ENCODE results near the gene MRC2. TPM values are rescaled to one million over a fixed set of nuclear protein-coding genes. Genes with fewer than 3 reads are reported as not detected.

The MRC2 gene
- total and polyA plus RNA-seq, 3 donors from 2014 or later: 32.9 to 60.9 (median 40.3) TPM

DNA sequence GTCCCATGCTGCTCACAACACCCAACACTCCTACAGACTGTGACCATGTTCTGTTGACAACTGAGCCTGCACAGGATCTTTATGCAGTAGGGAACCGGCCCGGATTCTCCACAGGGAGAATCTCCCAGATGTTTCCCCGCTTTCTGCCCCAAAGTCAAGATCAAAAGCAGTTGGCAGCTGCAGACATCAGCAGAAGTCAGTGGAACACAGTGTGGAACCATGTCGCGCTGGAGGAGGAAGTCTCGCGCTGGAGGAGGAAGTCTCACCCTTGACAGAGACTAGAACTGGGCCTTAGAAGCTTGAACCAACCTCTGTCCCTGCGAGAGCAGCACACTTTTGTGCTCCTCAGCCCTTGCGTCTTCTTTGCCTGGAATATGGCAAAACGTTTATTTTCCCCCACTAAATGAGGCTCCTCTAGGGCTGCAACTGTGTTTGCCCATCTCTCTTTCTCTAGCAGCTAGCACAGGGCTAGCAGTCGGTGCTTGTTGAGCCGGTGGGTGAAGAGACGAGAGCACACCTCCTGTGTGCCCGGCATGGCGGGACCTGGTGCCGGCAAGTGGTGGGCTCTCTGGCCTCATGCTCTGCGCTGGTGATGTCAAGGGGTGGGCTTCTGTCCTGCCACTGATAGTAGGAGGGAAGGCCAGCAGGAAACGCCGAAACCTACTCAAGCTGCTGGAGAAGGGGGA, 2.1 kb upstream of the MRC2 start:
- DNase-seq: no peak
- Histone ChIP-seq H3K9me3 (no peaks in the 10 kb centered on the region), H3K27ac (no peak overlapping the region), H3K27me3 (no peaks in the 10 kb centered on the region), H3K36me3 (ENCODE audit: low read depth, missing control alignments) (no peaks in the 10 kb centered on the region), H3K4me3 (no peak overlapping the region), H3K4me1 (peaks cover 6% of the 10 kb centered on the region)
- TF ChIP-seq, protein P1, sequence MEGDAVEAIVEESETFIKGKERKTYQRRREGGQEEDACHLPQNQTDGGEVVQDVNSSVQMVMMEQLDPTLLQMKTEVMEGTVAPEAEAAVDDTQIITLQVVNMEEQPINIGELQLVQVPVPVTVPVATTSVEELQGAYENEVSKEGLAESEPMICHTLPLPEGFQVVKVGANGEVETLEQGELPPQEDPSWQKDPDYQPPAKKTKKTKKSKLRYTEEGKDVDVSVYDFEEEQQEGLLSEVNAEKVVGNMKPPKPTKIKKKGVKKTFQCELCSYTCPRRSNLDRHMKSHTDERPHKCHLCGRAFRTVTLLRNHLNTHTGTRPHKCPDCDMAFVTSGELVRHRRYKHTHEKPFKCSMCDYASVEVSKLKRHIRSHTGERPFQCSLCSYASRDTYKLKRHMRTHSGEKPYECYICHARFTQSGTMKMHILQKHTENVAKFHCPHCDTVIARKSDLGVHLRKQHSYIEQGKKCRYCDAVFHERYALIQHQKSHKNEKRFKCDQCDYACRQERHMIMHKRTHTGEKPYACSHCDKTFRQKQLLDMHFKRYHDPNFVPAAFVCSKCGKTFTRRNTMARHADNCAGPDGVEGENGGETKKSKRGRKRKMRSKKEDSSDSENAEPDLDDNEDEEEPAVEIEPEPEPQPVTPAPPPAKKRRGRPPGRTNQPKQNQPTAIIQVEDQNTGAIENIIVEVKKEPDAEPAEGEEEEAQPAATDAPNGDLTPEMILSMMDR (IDR thresholded peaks at IDR 0.05): no peak
- TF ChIP-seq POLR2A (IDR thresholded peaks at IDR 0.05): no peak
- 92 to 93% methylated on average over 19 of the region's 19 CpGs for WGBS, 2 donors
- intact Hi-C loops (cut with DNase I; ENCODE audit: low total_unique reads): no loop called here

DNA sequence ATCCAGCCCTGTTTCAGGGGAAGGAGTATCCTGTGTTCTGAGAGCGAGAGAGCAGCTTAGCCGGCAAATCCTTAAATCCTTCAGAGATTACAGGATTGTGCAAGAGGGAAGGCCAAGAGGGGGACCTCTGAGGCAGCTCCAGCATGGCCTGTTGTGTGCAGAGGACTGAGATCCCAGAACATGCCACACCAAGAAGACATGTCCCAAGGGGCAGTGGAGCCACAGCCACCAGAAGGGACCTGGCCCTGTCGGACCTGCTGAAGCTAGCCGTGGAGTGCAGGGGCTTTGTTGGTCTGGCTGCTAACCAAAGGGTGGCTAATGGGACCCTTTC, 1.6 kb upstream of the MRC2 start:
- WGBS, 2 donors: 62 to 87% methylated on average over 4 of the region's 4 CpGs
- Histone ChIP-seq H3K27ac (no peak overlapping the region), H3K4me3 (no peak overlapping the region), H3K9me3 (no peaks in the 10 kb centered on the region), H3K27me3 (no peaks in the 10 kb centered on the region), H3K36me3 (ENCODE audit: low read depth, missing control alignments) (no peaks in the 10 kb centered on the region), H3K4me1 (peaks cover 6% of the 10 kb centered on the region)
- intact Hi-C loops (cut with DNase I; ENCODE audit: low total_unique reads): no loop called here
- TF ChIP-seq, protein P1 (IDR thresholded peaks at IDR 0.05): no peak
- no peak for TF ChIP-seq POLR2A (IDR thresholded peaks at IDR 0.05)
- DNase-seq: no peak

DNA sequence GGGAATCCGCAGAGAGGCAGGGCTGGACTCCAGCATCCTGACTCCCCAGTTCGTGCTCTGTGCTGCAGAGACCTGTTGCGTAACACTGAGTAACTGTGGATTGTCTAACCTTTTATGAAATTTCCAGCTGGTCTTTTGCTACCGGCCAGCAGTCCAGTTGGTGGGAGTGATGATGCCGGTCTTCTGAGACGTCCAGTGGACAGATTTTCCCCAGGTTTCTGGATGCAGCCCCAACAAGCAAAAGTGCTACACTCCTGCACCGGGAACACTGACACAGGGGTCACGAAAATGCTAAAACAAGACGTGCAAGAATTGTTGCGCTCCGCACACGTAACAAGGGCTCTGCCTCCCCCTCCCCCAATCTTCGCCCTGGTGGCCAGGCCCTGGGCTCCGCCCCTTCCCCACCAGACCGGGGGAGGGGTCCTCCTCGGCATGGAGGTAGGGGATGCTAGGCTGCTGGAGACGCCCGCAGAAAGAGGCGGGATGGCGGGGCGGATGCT, 701 bp upstream of the MRC2 start:
- 4% methylated on average over 18 to 21 of the region's 21 CpGs for WGBS, 2 donors
- peaks cover 6% of the 10 kb centered on the region for H3K4me1 ChIP-seq

DNA sequence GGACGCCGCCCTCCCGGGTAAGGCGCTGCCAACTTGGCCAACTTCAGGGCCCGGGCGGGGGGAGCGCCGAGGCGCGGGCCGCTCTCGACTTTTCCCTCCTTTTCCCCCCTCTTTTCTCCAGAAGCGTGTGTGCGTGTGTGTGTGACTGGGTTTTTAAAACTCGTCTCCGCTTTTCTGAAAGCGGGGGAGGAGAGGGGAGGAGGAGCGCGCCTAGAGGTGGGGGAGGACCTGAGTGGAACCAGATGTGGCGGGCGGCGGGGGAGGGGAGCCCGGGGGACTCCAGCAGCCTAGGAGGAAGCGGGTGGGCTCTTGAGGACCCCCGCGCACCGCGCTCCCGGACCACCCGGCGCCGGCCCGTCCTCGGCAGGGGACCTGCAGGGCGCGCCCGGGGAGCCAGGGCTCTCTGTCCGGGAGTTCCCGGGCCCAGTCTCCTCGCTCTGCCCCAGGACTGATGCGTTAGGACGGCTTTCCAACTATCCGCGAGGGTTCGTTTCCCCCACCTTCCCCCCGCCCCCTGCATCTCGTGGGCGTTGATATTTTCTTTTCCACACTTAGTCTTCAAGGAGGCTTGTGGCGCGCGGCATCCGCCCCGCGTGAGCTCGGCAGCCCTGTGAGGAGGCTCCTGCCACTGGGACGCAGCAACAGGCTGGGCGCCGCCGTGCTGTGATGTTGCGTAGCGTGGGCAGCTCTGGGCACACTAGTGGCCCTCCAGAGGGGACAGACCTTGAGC, 599 bp downstream of the MRC2 start:
- Histone ChIP-seq H3K9me3 (no peaks in the 10 kb centered on the region), H3K4me1 (peaks cover 6% of the 10 kb centered on the region), H3K4me3 (peak overlapping the region; percentile 55 to 76), H3K27ac (peak overlapping the region; percentile 80 to 86), H3K36me3 (ENCODE audit: low read depth, missing control alignments) (no peaks in the 10 kb centered on the region), H3K27me3 (no peaks in the 10 kb centered on the region)
- DNase-seq: peak; percentile 55
- TF ChIP-seq, protein P1 (IDR thresholded peaks at IDR 0.05): no peak
- TF ChIP-seq POLR2A (IDR thresholded peaks at IDR 0.05): no peak
- intact Hi-C loops (cut with DNase I; ENCODE audit: low total_unique reads): no loop called here
- 1 to 2% methylated on average over 30 to 61 of the region's 61 CpGs for WGBS, 2 donors

More for the DNA sequence above, 701 bp upstream of the MRC2 start:
- Histone ChIP-seq H3K4me3 (peak overlapping the region; percentile 55 to 76), H3K36me3 (ENCODE audit: low read depth, missing control alignments) (no peaks in the 10 kb centered on the region), H3K27ac (peak overlapping the region; percentile 80 to 86), H3K27me3 (no peaks in the 10 kb centered on the region), H3K9me3 (no peaks in the 10 kb centered on the region)
- peak; percentile 53 for DNase-seq
- intact Hi-C loops (cut with DNase I; ENCODE audit: low total_unique reads): no loop called here
- no peak for TF ChIP-seq POLR2A (IDR thresholded peaks at IDR 0.05)
- TF ChIP-seq, protein P1 (IDR thresholded peaks at IDR 0.05): no peak
